Ishikawa (cell line): ENCODE results near the gene LRRC8E.

ENCODE experiments used
- CEBPB ChIP-seq: IDR thresholded peaks from 2 replicates; pipeline ENCODE4 v1.6.1; 2012
- EP300 ChIP-seq: IDR thresholded peaks from 2 replicates; pipeline ENCODE4 v1.6.1; 2012; ENCODE audit warnings: borderline replicate concordance
- REST ChIP-seq: IDR thresholded peaks from 2 replicates; pipeline ENCODE4 v1.6.1; 2012; ENCODE audit warnings: low read depth, mild to moderate bottlenecking
- TAF1 ChIP-seq: IDR thresholded peaks from 2 replicates; pipeline ENCODE4 v1.6.1; 2012; ENCODE audit warnings: low read depth, mild to moderate bottlenecking

- TF ChIP-seq REST, result no peak
- TF ChIP-seq EP300, result no peak
- no peak for TF ChIP-seq CEBPB
- no peak for TF ChIP-seq TAF1
These were observed 23.3 kb downstream of the LRRC8E start for GRCh38 chr19:7911508-7912143.
